Stimulated activated CD8-positive, alpha-beta memory T cell treated with anti-CD3 and anti-CD28 coated beads, Interleukin-12 subunit alpha, Interleukin-12 subunit beta, amount 100 ng/mL, for 4 hours (primary cell): ENCODE results near the gene HNRNPM.
"Not testable (repeated sequence)": the region's sequence is repeated elsewhere in the genome, so short reads cannot be mapped to it uniquely, and the experiment has no call there.

Experiments used
- DNase-seq: peaks from one replicate; pipeline ENCODE4 v3.0.0-alpha.2; 2020; ENCODE audit warnings: low read depth

The HNRNPM gene

GRCh38 chr19:8426283-8426682 is 18.5 kb upstream of the HNRNPM start:
- DNase-seq: no peak

GRCh38 chr19:8429044-8429443 is 15.7 kb upstream of the HNRNPM start:
- DNase-seq: no peak

- DNase-seq: no peak
Observed at GRCh38 chr19:8429826-8430225, 14.9 kb upstream of the HNRNPM start.

GRCh38 chr19:8430650-8431049 is 14.1 kb upstream of the HNRNPM start:
- no peak for DNase-seq

- no peak for DNase-seq
Observed at GRCh38 chr19:8438236-8438635, 6.5 kb upstream of the HNRNPM start.

- no peak for DNase-seq
Observed at GRCh38 chr19:8441725-8442544, 2.8 kb upstream of the HNRNPM start.

GRCh38 chr19:8444140-8444676 is 567 bp upstream of the HNRNPM start:
- DNase-seq: not testable (repeated sequence)

GRCh38 chr19:8445488-8446001 is 770 bp downstream of the HNRNPM start:
- peak; percentile 23 for DNase-seq

GRCh38 chr19:8446061-8446709 is 1.4 kb downstream of the HNRNPM start:
- no peak for DNase-seq

- no peak for DNase-seq
Observed at GRCh38 chr19:8449830-8450229, 5.1 kb downstream of the HNRNPM start.

GRCh38 chr19:8451377-8451776 is 6.6 kb downstream of the HNRNPM start:
- DNase-seq: no peak

- DNase-seq: no peak
Observed at GRCh38 chr19:8451885-8452284, 7.1 kb downstream of the HNRNPM start.

GRCh38 chr19:8452446-8453123 is 7.8 kb downstream of the HNRNPM start:
- no peak for DNase-seq

- DNase-seq: no peak
Observed at GRCh38 chr19:8453616-8454015, 8.8 kb downstream of the HNRNPM start.

- DNase-seq: no peak
Observed at GRCh38 chr19:8454218-8454617, 9.4 kb downstream of the HNRNPM start.

- no peak for DNase-seq
Observed at GRCh38 chr19:8455018-8455417, 10.2 kb downstream of the HNRNPM start.

GRCh38 chr19:8456064-8456463 is 11.3 kb downstream of the HNRNPM start:
- no peak for DNase-seq

GRCh38 chr19:8457209-8457608 is 12.4 kb downstream of the HNRNPM start:
- DNase-seq: no peak

GRCh38 chr19:8457827-8458226 is 13.1 kb downstream of the HNRNPM start:
- DNase-seq: no peak

GRCh38 chr19:8458380-8458779 is 13.6 kb downstream of the HNRNPM start:
- DNase-seq: no peak

GRCh38 chr19:8459095-8459494 is 14.3 kb downstream of the HNRNPM start:
- no peak for DNase-seq

- no peak for DNase-seq
Observed at GRCh38 chr19:8459520-8460270, 14.9 kb downstream of the HNRNPM start.
